ENCODE results near the gene ZYX.
"Not testable (repeated sequence)": the region's sequence is repeated elsewhere in the genome, so short reads cannot be mapped to it uniquely, and the experiment has no call there.

The ZYX gene

DNA sequence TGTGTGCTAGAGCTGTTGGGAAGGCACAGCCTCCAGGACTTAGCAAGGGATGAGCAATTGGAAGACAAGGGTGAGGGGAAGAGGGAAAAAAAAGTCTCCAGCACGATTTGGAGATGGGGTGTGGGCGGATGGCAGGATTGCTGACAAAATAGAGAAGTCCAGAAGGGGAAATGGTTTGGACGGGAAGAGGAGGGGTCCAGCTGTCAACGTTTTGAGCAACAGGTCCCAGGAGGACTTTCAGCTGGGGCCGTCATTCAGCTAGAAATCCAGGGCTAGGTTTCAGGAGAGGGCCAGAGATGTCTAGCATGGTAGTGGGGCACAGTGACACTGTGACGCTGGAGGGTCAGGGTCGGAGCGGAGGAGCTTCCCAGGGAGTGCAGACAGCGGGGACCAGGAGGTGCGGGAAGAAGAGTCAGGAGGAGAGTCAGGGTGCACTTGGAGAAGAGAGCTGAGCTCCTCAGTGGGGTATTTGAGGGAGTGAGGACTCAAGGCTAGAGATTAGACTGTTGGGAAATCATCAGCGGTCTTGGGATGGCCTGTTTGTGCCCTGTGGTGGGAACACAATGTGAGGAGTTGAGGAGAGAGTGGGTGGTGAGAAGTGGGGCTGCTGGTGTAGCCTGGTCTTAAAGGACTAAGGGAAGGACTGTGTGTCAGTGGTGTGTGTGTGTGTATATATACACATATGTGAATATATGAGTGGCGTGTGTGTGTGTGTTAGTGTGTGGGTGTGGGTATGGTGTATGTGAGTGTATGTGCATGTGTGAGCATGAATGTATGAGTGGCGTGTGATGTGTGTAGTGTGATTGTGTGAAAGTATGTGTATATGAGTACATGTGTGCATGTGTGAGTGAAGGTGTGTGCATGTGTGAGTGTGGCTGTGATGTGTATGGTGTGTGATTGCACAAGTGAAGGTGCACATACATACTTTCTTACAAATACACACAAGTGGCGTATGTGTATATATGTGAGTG is 3.8 kb downstream of the ZYX start:
- DNase-seq (ENCODE audit: low read depth in 2 of 2): no peak

DNA sequence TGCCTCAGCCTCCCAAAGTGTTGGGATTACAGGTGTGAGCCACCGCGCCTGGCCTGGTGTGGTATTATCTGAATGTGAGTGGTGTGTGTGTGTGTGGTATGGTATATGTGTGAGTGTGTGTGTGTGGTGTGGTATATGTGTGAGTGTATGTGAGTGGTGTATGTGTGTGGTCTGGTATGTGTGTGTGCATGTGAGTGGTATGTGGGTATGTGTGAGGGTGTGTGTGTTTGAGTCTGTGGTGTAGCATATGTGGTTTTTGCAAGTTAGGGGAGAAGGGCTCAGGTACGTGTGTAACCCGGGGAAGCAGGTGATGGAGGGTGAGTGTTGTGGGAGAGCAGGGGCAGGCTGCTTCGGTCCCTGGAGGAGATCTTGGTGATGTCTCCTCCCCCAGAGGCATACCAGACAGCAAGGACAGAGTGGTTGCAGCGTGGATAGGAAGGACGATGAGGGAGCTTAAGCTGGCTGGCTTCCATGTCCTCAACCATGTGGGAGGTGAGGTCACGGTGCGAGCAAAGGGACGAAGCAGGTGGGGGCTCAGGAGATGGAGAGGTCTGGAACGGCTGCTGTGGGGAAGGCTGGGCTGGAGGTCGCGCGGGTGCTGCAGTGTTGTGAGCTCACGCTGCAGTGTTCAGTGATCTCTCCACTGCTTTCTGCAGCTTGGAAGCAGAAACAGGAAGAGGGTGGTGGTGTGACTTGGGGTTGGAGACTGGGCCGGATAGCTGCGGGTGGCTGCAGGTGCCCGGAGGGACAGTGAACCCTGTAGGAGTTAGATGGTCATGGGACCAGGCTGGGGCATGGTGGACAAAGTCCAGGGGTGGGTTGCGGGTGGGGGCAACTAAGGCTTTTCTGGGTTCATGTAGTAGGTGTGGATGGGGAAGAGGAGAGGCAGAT is 5.0 kb downstream of the ZYX start:
- no peak for DNase-seq (ENCODE audit: low read depth in 2 of 2)

DNA sequence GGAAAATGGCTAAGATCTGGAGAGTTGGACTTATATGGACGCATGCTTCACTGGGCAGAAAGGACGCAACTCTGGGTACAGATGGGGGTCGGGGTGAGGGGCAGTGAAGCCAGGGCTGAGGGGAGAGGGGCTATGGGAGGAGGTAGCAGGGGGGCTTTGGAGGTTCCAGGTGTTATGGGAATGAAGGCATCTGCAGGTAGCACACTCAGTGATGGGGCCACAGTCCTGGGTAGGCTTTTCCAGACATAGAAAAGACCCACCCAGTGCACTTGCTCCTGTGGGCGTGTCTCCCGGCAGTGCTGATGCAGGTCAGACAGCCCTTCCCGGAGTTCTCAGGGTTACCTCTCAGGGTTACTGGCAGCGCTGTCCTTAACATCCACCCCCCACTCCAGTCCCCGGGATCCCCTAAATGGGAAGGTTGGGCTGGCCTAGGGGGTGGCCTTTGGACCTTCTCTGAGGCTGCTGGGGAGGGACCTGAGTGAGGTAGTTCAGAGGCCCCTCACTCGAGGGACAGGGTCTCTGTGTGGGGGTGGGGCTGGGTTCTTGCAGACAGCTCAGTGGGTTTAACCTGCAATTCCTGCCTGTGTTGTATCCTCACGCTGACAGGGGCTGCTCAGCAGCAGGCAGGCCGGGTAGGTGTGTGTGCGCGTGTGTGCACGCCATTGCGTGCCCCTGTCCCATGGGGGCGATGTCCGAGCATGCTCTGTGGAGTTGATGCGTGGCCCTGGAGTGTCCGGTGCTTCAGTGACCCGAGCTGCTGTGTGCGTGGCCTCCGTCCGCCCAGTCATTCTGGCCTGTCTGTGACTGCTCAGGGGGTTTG is 6.2 kb downstream of the ZYX start:
- DNase-seq (ENCODE audit: low read depth in 2 of 2): no peak

DNA sequence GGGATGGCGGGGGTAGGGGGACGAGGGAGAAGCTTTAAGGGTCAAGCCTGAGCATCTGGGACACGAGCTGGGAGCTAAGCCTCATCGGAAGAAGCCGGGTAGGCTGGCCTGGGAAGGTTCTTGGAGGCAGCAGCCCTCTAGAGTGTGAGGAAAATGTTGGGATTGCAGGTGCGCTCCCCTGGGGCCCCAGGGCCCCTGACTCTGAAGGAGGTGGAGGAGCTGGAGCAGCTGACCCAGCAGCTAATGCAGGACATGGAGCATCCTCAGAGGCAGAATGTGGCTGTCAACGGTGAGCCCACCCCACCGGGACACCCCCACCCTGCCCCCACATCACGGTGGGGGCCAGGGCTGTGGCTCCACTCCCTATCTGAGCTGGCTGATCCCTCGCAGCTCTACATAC is 6.9 kb downstream of the ZYX start:
- no peak for DNase-seq (ENCODE audit: low read depth in 2 of 2)

DNA sequence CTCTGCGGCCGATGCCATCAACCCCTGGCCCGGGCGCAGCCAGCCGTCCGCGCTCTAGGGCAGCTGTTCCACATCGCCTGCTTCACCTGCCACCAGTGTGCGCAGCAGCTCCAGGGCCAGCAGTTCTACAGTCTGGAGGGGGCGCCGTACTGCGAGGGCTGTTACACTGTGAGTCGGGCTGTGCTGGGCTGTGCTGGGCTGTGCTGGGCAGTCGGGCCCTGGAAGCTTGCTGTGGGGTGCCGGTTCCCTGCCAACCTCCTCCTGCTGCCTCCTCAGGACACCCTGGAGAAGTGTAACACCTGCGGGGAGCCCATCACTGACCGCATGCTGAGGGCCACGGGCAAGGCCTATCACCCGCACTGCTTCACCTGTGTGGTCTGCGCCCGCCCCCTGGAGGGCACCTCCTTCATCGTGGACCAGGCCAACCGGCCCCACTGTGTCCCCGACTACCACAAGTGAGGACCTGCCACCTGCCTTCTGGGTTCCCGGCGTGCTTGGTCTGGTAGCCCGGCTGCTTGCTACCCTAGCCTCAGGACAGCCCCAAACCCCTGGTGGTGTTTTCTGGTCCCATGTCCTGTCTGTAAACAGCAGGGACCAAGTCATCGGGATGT is 7.5 kb downstream of the ZYX start:
- DNase-seq (ENCODE audit: low read depth in 2 of 2): no peak

DNA sequence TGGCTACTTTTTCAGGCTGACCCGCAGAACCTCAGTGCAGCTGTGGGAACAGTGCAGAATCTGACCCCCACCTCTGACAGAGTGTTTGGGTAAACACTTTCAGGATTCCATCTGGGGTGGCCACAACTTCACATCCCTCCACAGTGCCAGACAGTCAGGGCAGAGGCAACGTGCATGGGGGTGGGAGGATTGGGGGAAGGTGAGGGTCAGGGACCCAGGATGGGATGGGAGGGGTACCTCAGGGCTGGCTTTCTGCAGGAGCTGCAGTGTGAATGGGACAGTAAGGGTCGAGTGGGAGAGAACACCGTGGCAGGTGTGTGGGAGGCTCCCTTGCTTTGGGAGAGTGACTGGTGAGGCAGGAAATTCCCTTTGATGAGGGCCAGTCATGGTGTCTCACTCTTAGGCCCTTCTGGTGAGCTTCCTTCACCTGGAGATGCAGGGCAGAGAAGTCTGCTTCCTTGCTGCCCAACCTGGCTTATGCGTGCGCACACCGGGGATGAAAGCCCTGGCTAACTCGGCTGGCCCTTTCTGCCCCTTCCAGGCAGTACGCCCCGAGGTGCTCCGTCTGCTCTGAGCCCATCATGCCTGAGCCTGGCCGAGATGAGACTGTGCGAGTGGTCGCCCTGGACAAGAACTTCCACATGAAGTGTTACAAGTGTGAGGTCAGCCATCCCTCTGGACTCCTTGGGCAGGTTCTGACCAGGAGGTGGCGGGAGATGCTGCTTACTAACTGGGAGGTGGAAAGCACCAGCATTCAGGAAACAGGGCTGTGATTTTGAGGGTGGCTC is 8.4 kb downstream of the ZYX start:
- DNase-seq (ENCODE audit: low read depth in 2 of 2): no peak

DNA sequence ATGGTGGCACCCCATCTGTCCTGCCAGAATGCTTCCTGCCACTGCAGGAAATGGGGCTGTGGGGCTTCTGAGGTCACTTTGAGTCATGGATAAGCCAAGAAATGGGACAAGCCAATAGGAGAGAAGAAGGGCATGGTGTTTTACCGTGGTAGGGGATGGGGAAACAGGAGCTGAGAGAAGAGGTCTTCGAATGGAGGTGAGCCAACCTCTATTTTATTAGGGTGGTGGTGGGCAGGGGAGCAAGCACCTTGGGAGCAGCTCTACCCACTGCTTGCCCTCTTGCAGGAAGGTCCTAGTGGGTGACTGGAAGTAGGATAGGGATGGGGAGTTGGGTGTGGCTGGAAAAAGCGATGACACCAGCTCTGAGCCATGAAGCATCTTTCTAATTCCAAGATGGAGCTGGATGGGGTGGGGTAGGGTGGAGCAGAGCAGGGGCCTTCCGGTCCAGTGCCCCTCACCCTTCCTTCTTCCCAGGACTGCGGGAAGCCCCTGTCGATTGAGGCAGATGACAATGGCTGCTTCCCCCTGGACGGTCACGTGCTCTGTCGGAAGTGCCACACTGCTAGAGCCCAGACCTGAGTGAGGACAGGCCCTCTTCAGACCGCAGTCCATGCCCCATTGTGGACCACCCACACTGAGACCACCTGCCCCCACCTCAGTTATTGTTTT is 9.1 kb downstream of the ZYX start:
- DNase-seq (ENCODE audit: low read depth in 2 of 2): no peak

DNA sequence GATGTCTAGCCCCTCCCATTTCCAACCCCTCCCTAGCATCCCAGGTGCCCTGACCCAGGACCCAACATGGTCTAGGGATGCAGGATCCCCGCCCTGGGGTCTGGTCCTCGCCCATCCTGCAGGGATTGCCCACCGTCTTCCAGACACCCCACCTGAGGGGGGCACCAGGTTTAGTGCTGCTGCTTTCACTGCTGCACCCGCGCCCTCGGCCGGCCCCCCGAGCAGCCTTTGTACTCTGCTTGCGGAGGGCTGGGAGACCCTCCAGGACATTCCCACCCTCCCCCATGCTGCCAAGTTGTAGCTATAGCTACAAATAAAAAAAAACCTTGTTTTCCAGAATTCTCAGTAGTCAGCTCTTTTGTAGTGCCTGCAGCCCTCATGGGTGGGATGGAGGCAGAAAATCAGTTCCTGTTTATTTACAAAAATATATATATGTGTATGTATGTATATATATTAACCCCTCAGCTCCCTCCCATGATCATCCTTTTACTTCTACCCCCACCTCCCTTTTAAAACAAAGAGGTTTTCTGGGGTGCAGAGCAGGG is 9.7 kb downstream of the ZYX start:
- no peak for DNase-seq (ENCODE audit: low read depth in 2 of 2)

DNA sequence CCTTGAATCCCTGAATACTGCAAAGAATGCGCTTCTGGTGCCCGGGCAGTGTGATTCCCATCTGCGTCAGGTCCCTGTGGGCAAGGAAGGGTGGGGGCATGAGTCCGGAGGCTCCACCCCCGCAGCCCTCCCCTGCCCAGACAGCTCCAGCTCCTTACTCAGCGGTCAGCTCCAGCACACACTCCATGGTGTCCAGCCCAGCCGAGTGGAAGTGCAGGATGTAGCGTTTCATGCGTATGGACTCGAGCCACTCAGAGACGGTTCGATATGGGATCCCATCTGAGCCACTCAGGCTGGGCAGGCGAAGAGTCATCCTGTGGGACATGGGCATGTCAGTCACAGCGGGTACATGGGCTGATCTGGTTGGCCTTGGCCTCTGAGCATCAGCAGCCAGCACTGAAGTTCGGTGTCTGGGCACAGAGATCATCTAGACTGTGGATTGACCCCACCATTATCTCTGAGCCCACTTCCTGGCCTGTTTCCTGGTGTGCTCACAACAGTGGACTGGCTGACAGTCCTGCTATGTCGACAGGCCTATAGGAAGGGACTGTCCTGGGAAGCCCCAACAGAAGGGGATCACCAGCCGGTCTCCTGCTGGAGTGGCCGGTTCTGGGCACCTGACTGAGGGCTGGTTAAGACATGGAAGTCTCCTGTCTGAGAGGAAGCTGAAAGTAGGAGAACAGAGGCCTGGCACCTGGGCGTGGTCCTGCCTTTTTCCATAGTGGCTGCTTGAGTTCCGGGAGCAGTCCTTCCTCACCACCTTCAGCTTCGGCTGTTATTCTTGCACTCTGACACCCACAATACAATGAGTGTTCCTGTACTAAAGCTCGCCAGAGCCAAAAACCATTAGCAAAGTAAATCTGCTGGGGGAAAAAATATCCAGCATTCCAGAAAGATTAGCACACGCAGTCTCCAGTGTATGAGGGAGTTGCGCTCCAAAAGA is 10.6 kb downstream of the ZYX start:
- DNase-seq (ENCODE audit: low read depth in 2 of 2): no peak

DNA sequence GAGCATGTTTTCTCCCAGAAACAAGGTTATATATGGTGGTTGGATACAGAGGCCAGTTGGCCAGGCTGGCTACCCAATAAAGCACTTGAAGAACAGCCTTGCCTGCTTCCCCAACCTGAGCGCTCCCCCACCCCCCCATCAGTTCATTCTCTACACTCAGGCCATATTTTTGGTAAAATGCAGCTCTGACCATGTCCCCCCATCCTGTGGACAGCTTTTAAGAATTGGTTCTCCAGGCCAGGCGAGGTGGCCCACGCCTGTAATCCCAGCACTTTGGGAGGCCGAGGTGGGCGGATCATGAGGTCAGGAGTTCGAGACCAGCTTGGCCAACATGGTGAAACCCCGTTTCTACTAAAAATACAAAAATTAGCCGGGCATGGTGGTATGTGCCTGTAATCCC is 11.3 kb downstream of the ZYX start:
- not testable (repeated sequence) for DNase-seq (ENCODE audit: low read depth in 2 of 2)

DNA sequence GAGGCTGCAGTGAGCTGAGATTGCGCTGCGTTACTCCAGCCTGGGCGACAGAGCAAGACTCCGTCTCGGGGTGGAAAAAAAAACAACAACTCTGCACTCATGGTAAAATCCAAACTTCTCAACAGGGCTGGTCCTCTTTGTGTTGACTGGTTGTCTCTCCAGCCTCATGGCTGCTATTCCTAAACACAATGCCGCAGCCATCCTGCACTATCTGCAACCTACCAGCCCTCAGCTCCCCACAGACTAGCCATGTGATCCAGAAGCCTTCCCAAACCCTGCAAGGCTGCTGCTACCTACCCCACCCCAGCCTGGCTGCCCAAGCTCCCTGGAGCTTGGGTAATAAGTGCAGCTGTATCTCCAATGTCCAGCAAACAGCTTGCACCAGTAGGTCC is 11.7 kb downstream of the ZYX start:
- no peak for DNase-seq (ENCODE audit: low read depth in 2 of 2)

DNA sequence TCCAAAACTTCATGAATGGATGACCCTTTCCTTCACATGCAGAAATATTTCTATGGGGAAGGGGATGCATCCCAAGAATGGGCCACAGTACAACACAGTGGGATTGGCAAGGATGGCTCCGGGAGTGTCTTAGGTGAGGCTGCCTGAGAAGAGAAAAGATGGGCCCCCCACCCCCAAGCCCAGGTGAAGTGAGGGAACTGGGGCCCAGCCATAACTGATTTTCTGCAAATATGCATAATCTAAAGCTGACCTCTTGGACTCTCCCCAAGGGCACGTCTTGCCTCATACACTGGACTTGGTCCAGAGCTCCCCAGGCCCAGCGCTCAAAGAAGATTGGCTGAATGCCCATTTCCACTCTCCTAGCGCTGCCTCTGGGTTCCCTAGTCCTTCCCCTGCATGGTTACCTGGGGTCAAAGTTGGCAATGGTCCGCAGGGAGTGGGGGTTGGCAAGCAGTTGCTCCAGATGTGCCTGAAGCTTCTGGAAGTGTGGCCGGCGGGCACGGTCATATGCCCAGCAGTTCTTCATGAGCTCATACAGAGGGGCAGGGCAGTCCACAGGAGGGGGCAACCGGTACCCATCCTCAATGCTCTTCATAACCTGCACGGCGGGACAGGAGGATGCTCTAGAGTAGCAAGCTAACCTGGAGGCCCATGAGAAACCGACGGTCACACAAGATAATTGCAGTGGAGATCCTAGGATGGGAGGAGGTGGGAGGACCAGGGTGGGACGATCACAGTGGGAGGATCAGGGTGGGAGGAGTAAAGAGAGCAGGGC is 12.3 kb downstream of the ZYX start:
- no peak for DNase-seq (ENCODE audit: low read depth in 2 of 2)

DNA sequence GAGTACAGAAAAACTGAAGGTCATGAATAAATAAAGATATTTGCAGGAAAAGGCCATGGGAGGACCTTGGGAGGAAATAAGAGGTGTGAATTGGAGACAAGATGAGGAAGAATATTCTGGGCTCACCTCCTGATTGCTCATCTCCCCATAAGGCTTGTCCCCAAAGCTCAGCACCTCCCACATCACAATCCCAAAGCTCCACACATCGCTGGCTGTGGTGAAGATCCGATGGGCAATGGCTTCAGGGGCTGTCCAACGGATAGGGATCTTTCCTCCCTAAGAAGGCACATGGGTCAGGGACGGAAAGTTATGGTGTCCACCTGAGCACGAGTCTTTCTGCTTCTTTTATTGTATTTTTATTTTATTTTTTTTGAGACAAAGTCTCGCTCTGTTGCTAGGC is 12.9 kb downstream of the ZYX start:
- DNase-seq (ENCODE audit: low read depth in 2 of 2): no peak

DNA sequence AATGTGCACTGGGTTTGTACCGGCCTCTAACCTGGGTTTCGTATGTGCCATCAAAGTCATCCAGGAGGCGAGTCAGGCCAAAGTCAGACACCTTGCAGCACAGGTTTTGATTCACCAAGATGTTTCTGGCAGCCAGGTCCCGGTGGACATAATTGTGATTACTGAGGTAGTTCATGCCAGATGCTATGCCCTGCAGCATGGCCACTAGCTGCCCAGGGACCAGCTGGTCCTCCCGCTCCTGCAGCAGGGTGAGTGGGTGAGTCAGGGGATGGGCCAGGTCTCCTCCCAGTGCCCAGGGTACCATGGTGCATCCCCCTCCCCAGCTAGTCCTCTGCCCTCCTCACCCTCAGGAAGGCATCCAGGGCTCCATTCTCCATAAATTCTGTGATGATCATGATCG is 13.6 kb downstream of the ZYX start:
- DNase-seq (ENCODE audit: low read depth in 2 of 2): no peak

DNA sequence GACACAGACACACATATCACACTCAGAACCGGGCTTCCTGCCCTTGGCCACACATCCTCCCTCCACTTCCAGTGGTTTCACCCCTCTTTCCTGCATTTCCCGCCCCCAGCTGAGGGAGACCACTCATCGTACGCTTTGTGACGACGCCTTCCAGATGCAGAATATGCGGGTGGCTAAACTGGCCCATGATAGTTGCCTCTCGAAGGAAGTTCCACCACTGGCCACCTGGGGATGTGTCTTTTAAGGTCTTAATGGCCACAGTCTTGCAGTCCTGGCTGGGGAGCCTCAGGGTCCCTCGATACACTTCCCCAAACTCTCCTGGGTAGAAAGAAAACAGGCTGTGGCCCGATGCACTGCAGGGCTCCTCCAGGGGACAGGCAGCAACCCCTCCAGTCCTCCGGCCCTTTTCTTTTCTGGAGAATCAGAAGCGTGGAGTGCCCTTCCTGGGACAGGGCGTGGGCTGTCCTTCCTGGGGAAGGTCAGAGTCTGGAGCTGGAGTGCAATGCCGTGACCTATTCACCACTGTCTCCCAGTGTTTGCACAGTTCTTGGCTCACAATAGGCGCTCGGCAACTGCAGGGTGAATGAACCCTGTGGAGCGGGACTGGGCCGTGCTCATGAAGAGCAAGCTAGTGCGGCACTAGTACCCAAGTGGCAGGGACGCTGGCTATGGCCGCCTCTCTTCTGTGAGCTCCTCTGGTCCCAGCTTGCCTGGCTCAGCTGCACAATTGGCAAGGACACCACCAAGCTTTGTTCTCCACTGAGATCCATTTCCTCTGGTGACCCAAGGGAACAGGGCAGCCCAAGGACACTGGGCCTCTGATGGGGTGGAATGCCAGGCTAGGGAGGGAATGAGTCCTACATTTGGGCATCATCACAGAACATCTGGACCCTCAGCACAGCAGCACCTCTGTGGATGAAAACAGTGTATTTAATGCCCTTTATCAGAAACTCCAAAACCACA is 14.3 kb downstream of the ZYX start:
- DNase-seq (ENCODE audit: low read depth in 2 of 2): no peak

DNA sequence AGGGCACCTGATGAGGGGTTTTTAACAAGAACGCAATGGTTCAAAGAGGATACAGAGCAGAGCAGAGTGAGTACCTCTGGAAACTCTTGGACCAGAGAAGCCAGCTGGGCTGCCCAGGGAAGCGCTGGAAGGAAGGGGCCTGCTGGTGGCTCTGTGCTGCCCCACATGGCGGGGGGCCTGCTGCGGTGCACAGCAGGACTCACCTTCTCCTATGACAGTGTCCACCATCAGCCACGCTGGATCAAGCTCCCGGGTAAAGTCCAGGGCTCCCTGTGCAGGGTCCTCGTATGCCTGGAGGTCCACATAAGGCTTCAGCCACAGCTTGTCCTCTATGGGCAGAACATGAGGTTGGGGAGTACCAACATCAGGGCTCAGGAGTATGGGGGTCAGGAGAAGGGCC is 15.0 kb downstream of the ZYX start:
- DNase-seq (ENCODE audit: low read depth in 2 of 2): no peak
